A549 (cell line): ENCODE measurements around the gene PRKAG2. TPM values are rescaled to one million over a fixed set of nuclear protein-coding genes. Genes with fewer than 3 reads are reported as not detected.
A peak's percentile ranks its signal among the peaks of the same experiment; 100 is the strongest.

Experiments used
- ATAC-seq, 2 experiments: fragments of 200-7000 bp in 1 of 2; fragments of >200 bp in 1 of 2; cut with Nextera tagmentation in 1 of 2; cut with Tn5 transposase in 1 of 2; 3 replicates each; pipeline versions ENCODE4 v1.8.0 to v1.9.1; 2018 to 2020; ENCODE audit warnings: mild to moderate bottlenecking in 1 of 2, moderate library complexity in 1 of 2
- CTCF ChIA-PET: fragments of 300-600 bp; sonication (Branson Sonifier 250); formaldehyde crosslinking; extraction: SDS; loops from one replicate; lab custom pipeline; 2021; ENCODE audit warnings: antibody characterized with exemption, inconsistent platforms; lab: Yijun Ruan, JAX
- POLR2A ChIA-PET: fragments of 350-600 bp; formaldehyde crosslinking; extraction: SDS; loops from one replicate; lab custom pipeline; 2021; ENCODE audit warnings: antibody characterized with exemption, inconsistent platforms; lab: Yijun Ruan, JAX
- DNase-seq, 2 experiments: peaks; one replicate each; pipeline versions ENCODE4 v3.0.0 to v3.0.0-alpha.2; 2011 to 2016; ENCODE audit warnings: low read depth in 1 of 2, low spot score in 1 of 2
- FAIRE-seq: peaks from 2 replicates; lab custom pipeline; 2011; peaks lifted over from hg19 to GRCh38; lab: Jason Lieb, UNC
- H3K27ac ChIP-seq, 2 experiments: fragments of >200 bp; sonication (Bioruptor Twin); formaldehyde crosslinking; 3 replicates each; pipeline ENCODE4 v1.5.1; 2016 to 2017
- H3K4me1 ChIP-seq: fragments of >200 bp; sonication (Bioruptor Twin); formaldehyde crosslinking; 3 replicates; pipeline ENCODE4 v1.6.1; 2016
- H3K4me2 ChIP-seq: fragments of >200 bp; sonication (Bioruptor Twin); formaldehyde crosslinking; 3 replicates; pipeline ENCODE4 v1.6.1; 2016
- H3K4me3 ChIP-seq: fragments of >200 bp; sonication (Bioruptor Twin); formaldehyde crosslinking; 3 replicates; pipeline ENCODE4 v1.5.1; 2016
- H3K9me3 ChIP-seq: fragments of >200 bp; sonication (Bioruptor Twin); formaldehyde crosslinking; 3 replicates; pipeline ENCODE4 v1.6.1; 2016
- CBX8 ChIP-seq: fragments of 200-600 bp; sonication (generic); IDR thresholded peaks from 2 replicates; pipeline ENCODE4 v1.6.1; 2016
- CEBPB ChIP-seq, 2 experiments: fragments of >200 bp in 1 of 2; sonication (Bioruptor Twin) in 1 of 2; formaldehyde crosslinking in 1 of 2; IDR thresholded peaks; 2 replicates each; pipeline ENCODE4 v1.6.1; 2012 to 2016
- CHD2 ChIP-seq: fragments of 150-350 bp; IDR thresholded peaks from 2 replicates; pipeline ENCODE4 v1.6.1; 2014; ENCODE audit warnings: low read length; ENCODE audit not compliant: partially characterized antibody
- CHD4 ChIP-seq: fragments of 200-600 bp; sonication (generic); IDR thresholded peaks from 2 replicates; pipeline ENCODE4 v1.6.1; 2016; ENCODE audit warnings: antibody characterized with exemption, mild to moderate bottlenecking, borderline replicate concordance
- CTCF ChIP-seq: fragments of >200 bp; sonication (Bioruptor Twin); formaldehyde crosslinking; IDR thresholded peaks from 3 replicates; pipeline ENCODE4 v1.5.1; 2016
- E2F6 ChIP-seq: IDR thresholded peaks from 2 replicates; pipeline ENCODE4 v1.6.1; 2012; ENCODE audit warnings: low read depth, borderline replicate concordance
- EHMT2 ChIP-seq: fragments of 200-600 bp; sonication (generic); IDR thresholded peaks from 2 replicates; pipeline ENCODE4 v1.6.1; 2016; ENCODE audit warnings: antibody characterized with exemption, low read depth, mild to moderate bottlenecking, moderate library complexity
- ELK1 ChIP-seq: fragments of 150-350 bp; IDR thresholded peaks from 2 replicates; pipeline ENCODE4 v1.6.1; 2014; ENCODE audit warnings: low read depth, mild to moderate bottlenecking, low read length
- EP300 ChIP-seq, 2 experiments: fragments of >200 bp; sonication (Bioruptor Twin); formaldehyde crosslinking; IDR thresholded peaks; 2 replicates in 1 of 2; 3 replicates in 1 of 2; pipeline ENCODE4 v1.6.1; 2016 to 2017
- ESRRA ChIP-seq: fragments of 150-350 bp; IDR thresholded peaks from 2 replicates; pipeline ENCODE4 v1.6.1; 2014; ENCODE audit warnings: mild to moderate bottlenecking, low read length, borderline replicate concordance
- FOXS1 ChIP-seq: fragments of 250-450 bp; sonication (Bioruptor Pico); IDR thresholded peaks from 2 replicates; pipeline ENCODE4 v1.5.0; 2020; ENCODE audit warnings: mild to moderate bottlenecking, moderate library complexity
- GATA3 ChIP-seq: IDR thresholded peaks from 2 replicates; pipeline ENCODE4 v1.6.1; 2012; ENCODE audit warnings: borderline replicate concordance
- HDAC2 ChIP-seq: fragments of 200-600 bp; sonication (generic); IDR thresholded peaks from 2 replicates; pipeline ENCODE4 v1.6.1; 2016
- HEYL ChIP-seq: fragments of 250-450 bp; sonication (Bioruptor Pico); IDR thresholded peaks from 2 replicates; pipeline ENCODE4 v1.8.0; 2021; ENCODE audit warnings: mild to moderate bottlenecking, moderate library complexity
- HOXA7 ChIP-seq: fragments of 250-450 bp; sonication (Bioruptor Pico); IDR thresholded peaks from 2 replicates; pipeline ENCODE4 v1.5.0; 2020; ENCODE audit warnings: mild to moderate bottlenecking, moderate library complexity
- HOXB13 ChIP-seq: fragments of 250-450 bp; sonication (Bioruptor Pico); IDR thresholded peaks from 2 replicates; pipeline ENCODE4 v1.5.0; 2020; ENCODE audit warnings: low read depth, mild to moderate bottlenecking, moderate library complexity
- JUNB ChIP-seq: fragments of >200 bp; sonication (Bioruptor Twin); formaldehyde crosslinking; IDR thresholded peaks from 2 replicates; pipeline ENCODE4 v1.6.1; 2016
- KDM1A ChIP-seq: fragments of 200-600 bp; sonication (generic); IDR thresholded peaks from 2 replicates; pipeline ENCODE4 v1.6.1; 2016; ENCODE audit warnings: low read depth, mild to moderate bottlenecking
- KDM5A ChIP-seq: fragments of 200-600 bp; sonication (generic); IDR thresholded peaks from 2 replicates; pipeline ENCODE4 v1.6.1; 2016; ENCODE audit warnings: antibody characterized with exemption, mild to moderate bottlenecking
- MAFK ChIP-seq: fragments of 450-650 bp; IDR thresholded peaks from 2 replicates; pipeline ENCODE4 v1.6.1; 2014; ENCODE audit not compliant: partially characterized antibody
- MYC ChIP-seq: IDR thresholded peaks from 2 replicates; pipeline ENCODE4 v1.6.1; 2012; ENCODE audit warnings: mild to moderate bottlenecking, inconsistent platforms, low read length, improper control_type of control experiment, borderline replicate concordance
- NFE2L2 ChIP-seq: fragments of 150-350 bp; conservative IDR thresholded peaks from 2 replicates; pipeline ENCODE4 v1.6.1; 2014; ENCODE audit warnings: low read length
- POLR2AphosphoS2 ChIP-seq: conservative IDR thresholded peaks from 2 replicates; pipeline ENCODE4 v1.6.1; 2012; ENCODE audit warnings: low read length, improper control_type of control experiment, inconsistent platforms
- RFX5 ChIP-seq: fragments of 450-650 bp; IDR thresholded peaks from 2 replicates; pipeline ENCODE4 v1.7.1; 2014; ENCODE audit warnings: antibody characterized with exemption, mild to moderate bottlenecking, moderate library complexity
- RNF2 ChIP-seq: fragments of 200-600 bp; sonication (generic); IDR thresholded peaks from 2 replicates; pipeline ENCODE4 v1.6.1; 2016; ENCODE audit warnings: low read depth, mild to moderate bottlenecking, antibody characterized with exemption, moderate library complexity, borderline replicate concordance
- SREBF2 ChIP-seq: fragments of 450-650 bp; IDR thresholded peaks from 2 replicates; pipeline ENCODE4 v1.6.1; 2014; ENCODE audit warnings: mild to moderate bottlenecking, moderate library complexity
- TP53 ChIP-seq: fragments of 250-450 bp; sonication (Bioruptor Pico); IDR thresholded peaks from 2 replicates; pipeline ENCODE4 v1.5.0; 2021; ENCODE audit warnings: mild to moderate bottlenecking, moderate library complexity
- ZNF302 ChIP-seq: fragments of 250-450 bp; sonication (Bioruptor Pico); IDR thresholded peaks from 2 replicates; pipeline ENCODE4 v1.9.0; 2021; ENCODE audit warnings: inconsistent platforms, mild to moderate bottlenecking, moderate library complexity
- WGBS: methylation state at CpG from one replicate; pipeline ENCODE4 v1.1.6; 2017; ENCODE audit errors: missing lambda C conversion rate; 5-methylcytosine and 5-hydroxymethylcytosine counted together
- polyA plus RNA-seq, 4 experiments: library from polyadenylated mRNA; depleted of rRNA in 3 of 4; stranded (reverse); fragments of >200 nt; fragmentation: RNase III in 1 of 4; extraction: RNeasy Plus Mini Kit Qiagen cat#74134 plus additional on column Dnase treatment in 1 of 4; gene quantifications; 2 replicates in 3 of 4; 3 replicates in 1 of 4; pipeline ENCODE4 v1.2.3, GENCODE V29; 2011 to 2017
- TF ChIP-seq, protein P1 (sequence below): fragments of 250-450 bp; sonication (Bioruptor Pico); IDR thresholded peaks from 2 replicates; pipeline ENCODE4 v1.5.0; 2021; ENCODE audit warnings: mild to moderate bottlenecking, moderate library complexity, borderline replicate concordance
- TF ChIP-seq, protein P2 (sequence below): fragments of 450-650 bp; IDR thresholded peaks from 2 replicates; pipeline ENCODE4 v1.6.1; 2014; ENCODE audit warnings: antibody characterized with exemption
- TF ChIP-seq, protein P3 (sequence below): fragments of 250-450 bp; sonication (Bioruptor Pico); IDR thresholded peaks from 2 replicates; pipeline ENCODE4 v1.5.0; 2020; ENCODE audit warnings: low read depth, mild to moderate bottlenecking, moderate library complexity

The PRKAG2 gene
- polyA plus RNA-seq, 2 of the 4 experiments (the other 2 are of a cell fraction), result 26.5 to 31.7 TPM

- ATAC-seq, result no peak
- no peak for DNase-seq
- H3K4me1 ChIP-seq, result peaks cover 64% of the 10 kb centered on the region
- H3K4me3 ChIP-seq, result no peak overlapping the region
- TF ChIP-seq SREBF2, result no peak
- TF ChIP-seq, protein P1, sequence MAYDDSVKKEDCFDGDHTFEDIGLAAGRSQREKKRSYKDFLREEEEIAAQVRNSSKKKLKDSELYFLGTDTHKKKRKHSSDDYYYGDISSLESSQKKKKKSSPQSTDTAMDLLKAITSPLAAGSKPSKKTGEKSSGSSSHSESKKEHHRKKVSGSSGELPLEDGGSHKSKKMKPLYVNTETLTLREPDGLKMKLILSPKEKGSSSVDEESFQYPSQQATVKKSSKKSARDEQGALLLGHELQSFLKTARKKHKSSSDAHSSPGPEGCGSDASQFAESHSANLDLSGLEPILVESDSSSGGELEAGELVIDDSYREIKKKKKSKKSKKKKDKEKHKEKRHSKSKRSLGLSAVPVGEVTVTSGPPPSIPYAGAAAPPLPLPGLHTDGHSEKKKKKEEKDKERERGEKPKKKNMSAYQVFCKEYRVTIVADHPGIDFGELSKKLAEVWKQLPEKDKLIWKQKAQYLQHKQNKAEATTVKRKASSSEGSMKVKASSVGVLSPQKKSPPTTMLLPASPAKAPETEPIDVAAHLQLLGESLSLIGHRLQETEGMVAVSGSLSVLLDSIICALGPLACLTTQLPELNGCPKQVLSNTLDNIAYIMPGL (CRISPR knock-in tag), result no peak
- no peak for TF ChIP-seq ELK1
- TF ChIP-seq CEBPB (IDR thresholded peaks at IDR 0.05), result no peak
- no peak for TF ChIP-seq FOXS1 (CRISPR knock-in tag)
- TF ChIP-seq KDM5A, result no peak
- no peak for TF ChIP-seq CTCF
- TF ChIP-seq ZNF302, result no peak
- no peak for TF ChIP-seq CHD4
- TF ChIP-seq EHMT2, result no peak
- TF ChIP-seq ESRRA, result no peak
- no peak for TF ChIP-seq NFE2L2
- no peak for TF ChIP-seq HEYL (CRISPR knock-in tag)
- no peak for TF ChIP-seq HDAC2
- no peak for TF ChIP-seq E2F6
- TF ChIP-seq, protein P2, sequence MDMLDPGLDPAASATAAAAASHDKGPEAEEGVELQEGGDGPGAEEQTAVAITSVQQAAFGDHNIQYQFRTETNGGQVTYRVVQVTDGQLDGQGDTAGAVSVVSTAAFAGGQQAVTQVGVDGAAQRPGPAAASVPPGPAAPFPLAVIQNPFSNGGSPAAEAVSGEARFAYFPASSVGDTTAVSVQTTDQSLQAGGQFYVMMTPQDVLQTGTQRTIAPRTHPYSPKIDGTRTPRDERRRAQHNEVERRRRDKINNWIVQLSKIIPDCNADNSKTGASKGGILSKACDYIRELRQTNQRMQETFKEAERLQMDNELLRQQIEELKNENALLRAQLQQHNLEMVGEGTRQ, result no peak
- TF ChIP-seq KDM1A, result no peak
- TF ChIP-seq JUNB, result no peak
- TF ChIP-seq RFX5, result no peak
- TF ChIP-seq GATA3, result no peak
- ChIA-PET POLR2A (no interaction called here), CTCF (interaction anchor here (1.1 to 4.7 kb wide), 14 partner anchors 9 to 173 kb away, joined by 3 to 51 read pairs (median 11); no protein-coding TSS in a partner anchor)
- FAIRE-seq, result no peak
- WGBS, result 95% methylated on average over 18 of the region's 18 CpGs
- H3K27ac ChIP-seq, result peak overlapping the region; percentile 87
- no peaks in the 10 kb centered on the region; the same call in 2 of the 3 replicates for H3K9me3 ChIP-seq
- peak overlapping the region; percentile 74; the same call in 2 of the 3 replicates for H3K4me2 ChIP-seq
These were observed 132.8 kb downstream of the PRKAG2 start for GRCh38 chr7:151744051-151744580.

GRCh38 chr7:151743481-151743983, 133.4 kb downstream of the PRKAG2 start:
- POLR2A ChIA-PET, result no interaction called here
- H3K27ac ChIP-seq, result peak overlapping the region; percentile 87; a peak in 5 of 6 replicates
- no peak for DNase-seq
- peaks cover 60% of the 10 kb centered on the region for H3K4me1 ChIP-seq
- peaks cover 4% of the 10 kb centered on the region; the same call in 1 of the 3 replicates for H3K9me3 ChIP-seq
- CTCF ChIA-PET, result interaction anchor here (1.3 to 4.7 kb wide), 9 partner anchors 8 to 117 kb away, joined by 3 to 51 read pairs (median 26); no protein-coding TSS in a partner anchor
- 84% methylated on average over 9 of the region's 10 CpGs for WGBS
- peak overlapping the region; percentile 34 for H3K4me2 ChIP-seq
- no peak; a peak in 1 of 6 replicates for ATAC-seq
- no peak overlapping the region for H3K4me3 ChIP-seq
- no peak for FAIRE-seq
- TF ChIP-seq RNF2 (no peak), HOXA7 (CRISPR knock-in tag) (no peak), MAFK (no peak), POLR2AphosphoS2 (no peak), E2F6 (no peak), MYC (no peak), HOXB13 (CRISPR knock-in tag) (no peak), KDM1A (no peak), CEBPB (IDR thresholded peaks at IDR 0.05) (no peak), CHD2 (no peak), CBX8 (no peak), TP53 (no peak), EP300 (IDR thresholded peaks at IDR 0.05) (no peak)
- TF ChIP-seq, protein P3, sequence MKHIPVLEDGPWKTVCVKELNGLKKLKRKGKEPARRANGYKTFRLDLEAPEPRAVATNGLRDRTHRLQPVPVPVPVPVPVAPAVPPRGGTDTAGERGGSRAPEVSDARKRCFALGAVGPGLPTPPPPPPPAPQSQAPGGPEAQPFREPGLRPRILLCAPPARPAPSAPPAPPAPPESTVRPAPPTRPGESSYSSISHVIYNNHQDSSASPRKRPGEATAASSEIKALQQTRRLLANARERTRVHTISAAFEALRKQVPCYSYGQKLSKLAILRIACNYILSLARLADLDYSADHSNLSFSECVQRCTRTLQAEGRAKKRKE (CRISPR knock-in tag), result no peak
